GM21526 (cell line): ENCODE measurements around the gene SCYGR1.
"Not testable (repeated sequence)": the region's sequence is repeated elsewhere in the genome, so short reads cannot be mapped to it uniquely, and the experiment has no call there.

Source experiments
- ATAC-seq: cut with Tn5 transposase; IDR thresholded peaks from one replicate; pipeline ENCODE4 v1.9.1; 2021; ENCODE audit warnings: moderate library complexity; ENCODE audit not compliant: unreplicated experiment, low FRiP score

Gene SCYGR1

GRCh38 chr2:227387583-227387982 is at the start of gene SCYGR1:
Gene SCYGR1, minus strand, starts transcription at chr2:227387949. Its CDS starts 0 bp downstream, at chr2:227387949.
- ATAC-seq = not testable (repeated sequence)

GRCh38 chr2:227436436-227437174 is 48.9 kb upstream of the SCYGR1 start:
- ATAC-seq = no peak

- ATAC-seq = no peak
Measured at GRCh38 chr2:227433171-227433570, 45.4 kb upstream of the SCYGR1 start.

GRCh38 chr2:227430639-227431038 is 42.9 kb upstream of the SCYGR1 start:
- no peak for ATAC-seq

- ATAC-seq = no peak
Measured at GRCh38 chr2:227428731-227429285, 41.1 kb upstream of the SCYGR1 start.

- ATAC-seq = no peak
Measured at GRCh38 chr2:227423656-227424499, 36.1 kb upstream of the SCYGR1 start.

GRCh38 chr2:227420087-227421052 is 32.6 kb upstream of the SCYGR1 start:
- no peak for ATAC-seq

GRCh38 chr2:227416701-227417100 is 29.0 kb upstream of the SCYGR1 start:
- ATAC-seq = no peak

GRCh38 chr2:227415538-227416424 is 28.0 kb upstream of the SCYGR1 start:
- ATAC-seq = no peak

GRCh38 chr2:227414846-227415245 is 27.1 kb upstream of the SCYGR1 start:
- ATAC-seq = no peak

- ATAC-seq = no peak
Measured at GRCh38 chr2:227413371-227413770, 25.6 kb upstream of the SCYGR1 start.

- ATAC-seq = no peak
Measured at GRCh38 chr2:227412877-227413276, 25.1 kb upstream of the SCYGR1 start.

- no peak for ATAC-seq
Measured at GRCh38 chr2:227411990-227412350, 24.2 kb upstream of the SCYGR1 start.

- peak; percentile 57 for ATAC-seq
Measured at GRCh38 chr2:227411320-227411989, 23.7 kb upstream of the SCYGR1 start.

- no peak for ATAC-seq
Measured at GRCh38 chr2:227410191-227410590, 22.4 kb upstream of the SCYGR1 start.

GRCh38 chr2:227407591-227408151 is 19.9 kb upstream of the SCYGR1 start:
- ATAC-seq = no peak

- ATAC-seq = no peak
Measured at GRCh38 chr2:227406177-227407031, 18.7 kb upstream of the SCYGR1 start.
